Ectodermal cell (in vitro differentiated cells): ENCODE measurements around the gene NRF1.

Experiments used
- H3K27ac ChIP-seq: 2 replicates; pipeline ENCODE4 v1.7.0; 2013; ENCODE audit warnings: mild to moderate bottlenecking, low read depth, low read length; ENCODE audit not compliant: insufficient read depth, poor library complexity, severe bottlenecking
- H3K27me3 ChIP-seq: 2 replicates; pipeline ENCODE4 v1.7.0; 2013; ENCODE audit warnings: mild to moderate bottlenecking, low read length; ENCODE audit not compliant: insufficient read depth, control insufficient read depth, poor library complexity, severe bottlenecking
- H3K36me3 ChIP-seq: one replicate; pipeline ENCODE4 v1.7.0; 2013; ENCODE audit warnings: low read length; ENCODE audit not compliant: control insufficient read depth, insufficient read depth
- H3K4me1 ChIP-seq: one replicate; pipeline ENCODE4 v1.7.0; 2013; ENCODE audit warnings: low read length; ENCODE audit not compliant: control insufficient read depth, insufficient read depth
- H3K4me3 ChIP-seq: 2 replicates; pipeline ENCODE4 v1.7.0; 2013; ENCODE audit warnings: low read depth, low read length, control low read depth; ENCODE audit not compliant: insufficient read depth
- H3K9me3 ChIP-seq: 2 replicates; pipeline ENCODE4 v1.7.0; 2013; ENCODE audit warnings: mild to moderate bottlenecking, low read length, moderate library complexity; ENCODE audit not compliant: control insufficient read depth
- WGBS, 2 experiments: methylation state at CpG; one replicate each; pipeline ENCODE4 v1.1.7; 2013; ENCODE audit warnings: missing lambda C conversion rate in 2 of 2; 5-methylcytosine and 5-hydroxymethylcytosine counted together

NRF1 gene

GRCh38 chr7:129799350-129799955 is 187.9 kb downstream of the NRF1 start:
- WGBS, 2 experiments: 87 to 90% methylated on average over 13 of the region's 13 CpGs
- peaks cover 9% of the 10 kb centered on the region for H3K4me1 ChIP-seq
- H3K4me3 ChIP-seq: no peak overlapping the region
- H3K36me3 ChIP-seq: no peaks in the 10 kb centered on the region
- no peaks in the 10 kb centered on the region for H3K9me3 ChIP-seq
- no peaks in the 10 kb centered on the region for H3K27me3 ChIP-seq
- H3K27ac ChIP-seq: no peak overlapping the region

GRCh38 chr7:129800901-129801300 is 189.4 kb downstream of the NRF1 start:
- Histone ChIP-seq H3K4me3 (no peak overlapping the region), H3K27me3 (no peaks in the 10 kb centered on the region), H3K27ac (no peak overlapping the region), H3K4me1 (peaks cover 13% of the 10 kb centered on the region), H3K9me3 (no peaks in the 10 kb centered on the region), H3K36me3 (no peaks in the 10 kb centered on the region)
- 90% methylated on average over 7 of the region's 7 CpGs for WGBS, 2 experiments

- 73 to 75% methylated on average over 5 of the region's 5 CpGs for WGBS, 2 experiments
These were observed 190.4 kb downstream of the NRF1 start for GRCh38 chr7:129801882-129802281.

GRCh38 chr7:129803546-129804081 is 192.1 kb downstream of the NRF1 start:
- peaks cover 10% of the 10 kb centered on the region for H3K4me1 ChIP-seq
- H3K9me3 ChIP-seq: no peaks in the 10 kb centered on the region
- H3K4me3 ChIP-seq: no peak overlapping the region
- WGBS, 2 experiments: 94 to 95% methylated on average over 17 of the region's 17 CpGs
- no peaks in the 10 kb centered on the region for H3K27me3 ChIP-seq
- H3K36me3 ChIP-seq: no peaks in the 10 kb centered on the region
- no peak overlapping the region for H3K27ac ChIP-seq

More at GRCh38 chr7:129801882-129802281, 190.4 kb downstream of the NRF1 start:
- H3K9me3 ChIP-seq: no peaks in the 10 kb centered on the region
- H3K27ac ChIP-seq: no peak overlapping the region
- H3K36me3 ChIP-seq: no peaks in the 10 kb centered on the region
- no peaks in the 10 kb centered on the region for H3K27me3 ChIP-seq
- H3K4me3 ChIP-seq: no peak overlapping the region
- peaks cover 13% of the 10 kb centered on the region for H3K4me1 ChIP-seq

- Histone ChIP-seq H3K4me3 (no peak overlapping the region), H3K27ac (no peak overlapping the region), H3K9me3 (no peaks in the 10 kb centered on the region), H3K36me3 (no peaks in the 10 kb centered on the region), H3K4me1 (peaks cover 10% of the 10 kb centered on the region), H3K27me3 (no peaks in the 10 kb centered on the region)
- WGBS, 2 experiments: 88 to 89% methylated on average over 22 of the region's 22 CpGs
These were observed 192.8 kb downstream of the NRF1 start for GRCh38 chr7:129804111-129804889.

GRCh38 chr7:129804890-129805719 is 193.6 kb downstream of the NRF1 start:
- peaks cover 10% of the 10 kb centered on the region for H3K4me1 ChIP-seq
- 86 to 91% methylated on average over 11 of the region's 11 CpGs for WGBS, 2 experiments
- no peaks in the 10 kb centered on the region for H3K36me3 ChIP-seq
- H3K27ac ChIP-seq: no peak overlapping the region
- H3K4me3 ChIP-seq: no peak overlapping the region
- H3K9me3 ChIP-seq: no peaks in the 10 kb centered on the region
- no peaks in the 10 kb centered on the region for H3K27me3 ChIP-seq
